Suppressor macrophage (primary cell): ENCODE data around the gene IKZF1.
"Not testable (repeated sequence)": the region's sequence is repeated elsewhere in the genome, so short reads cannot be mapped to it uniquely, and the experiment has no call there.

Experiments used
- DNase-seq, 4 experiments: peaks; one replicate each; pipeline ENCODE4 v3.0.0-alpha.2; 2020 to 2022

Gene IKZF1

DNA sequence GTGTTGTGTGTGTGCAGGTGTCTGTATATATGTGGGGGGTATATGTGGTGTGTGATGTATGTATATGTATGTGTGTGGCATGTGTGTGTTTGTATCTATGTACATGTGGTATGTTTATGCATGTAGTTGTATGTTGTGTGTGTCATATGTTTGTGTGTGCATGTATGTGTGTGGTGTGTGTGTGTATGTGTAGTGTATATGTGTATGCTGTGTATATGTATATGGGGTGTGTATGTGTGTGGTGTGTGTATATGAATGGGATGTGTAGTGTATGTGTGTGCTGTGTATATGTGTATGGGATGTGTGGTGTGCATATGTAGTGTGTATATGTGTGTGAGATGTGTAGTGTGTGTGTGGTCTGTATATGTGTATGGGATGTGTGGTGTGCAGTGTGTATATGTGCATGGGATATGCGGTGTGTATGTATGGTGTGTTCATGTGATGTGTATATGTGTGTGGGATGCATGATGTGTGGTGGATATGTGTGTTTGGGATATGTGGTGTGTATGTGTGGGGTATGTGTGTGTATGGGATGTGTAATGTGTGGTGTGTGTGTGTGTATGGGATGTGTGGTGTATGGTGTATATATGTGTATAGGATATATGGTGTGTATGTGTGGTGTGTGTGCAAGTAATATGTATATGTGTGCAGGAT is 30.0 kb downstream of the IKZF1 start:
- DNase-seq: no peak

DNA sequence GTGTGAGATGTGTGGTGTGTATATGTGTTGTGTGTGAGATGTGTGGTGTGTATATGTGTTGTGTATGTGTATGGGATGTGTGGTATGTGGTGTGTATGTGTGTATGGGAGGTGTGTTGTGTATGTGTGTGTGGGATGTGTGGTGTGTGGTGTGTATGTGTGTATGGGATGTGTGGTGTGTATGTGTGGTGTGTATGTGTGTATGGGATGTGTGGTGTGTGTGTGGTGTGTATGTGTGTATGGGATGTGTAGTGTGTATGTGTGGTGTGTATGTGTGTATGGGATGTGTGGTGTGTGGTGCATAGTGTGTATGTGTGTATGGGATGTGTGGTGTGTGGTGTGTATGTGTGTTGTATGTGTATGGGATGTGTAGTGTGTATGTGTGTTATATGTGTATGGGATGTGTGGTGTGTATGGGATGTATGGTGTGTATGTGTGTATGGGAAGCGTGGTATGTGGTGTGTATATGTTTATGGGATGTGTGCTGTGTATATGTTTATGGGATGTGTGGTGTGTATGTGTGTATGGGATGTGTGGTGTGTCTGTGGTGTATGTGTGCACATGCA is 30.8 kb downstream of the IKZF1 start:
- no peak for DNase-seq

GRCh38 chr7:50335795-50336754 is 31.6 kb downstream of the IKZF1 start:
- DNase-seq: peak; percentile 56 to 81 (median 78)

- no peak for DNase-seq
Observed at GRCh38 chr7:50336894-50337703, 32.6 kb downstream of the IKZF1 start.

DNA sequence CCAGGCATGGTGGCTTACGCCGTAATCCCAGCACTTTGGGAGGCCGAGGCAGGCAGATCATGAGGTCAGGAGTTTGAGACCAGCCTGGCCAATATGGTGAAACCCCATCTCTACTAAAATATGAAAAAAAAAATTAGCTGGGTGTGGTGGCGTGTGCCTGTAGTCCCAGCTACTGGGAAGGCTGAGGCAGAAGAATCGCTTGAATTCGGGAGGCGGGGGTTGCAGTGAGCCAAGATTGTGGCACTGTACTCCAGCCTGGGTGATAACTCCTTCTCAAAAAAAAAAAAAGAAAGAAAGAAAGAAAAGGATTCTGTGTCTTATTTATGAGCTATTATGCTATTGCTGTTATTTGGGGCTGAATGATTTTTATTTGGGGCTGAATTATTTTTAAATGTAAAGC is 35.0 kb downstream of the IKZF1 start:
- DNase-seq: not testable (repeated sequence)

- DNase-seq: peak in 1 of 4 experiments; percentile 10
Observed at GRCh38 chr7:50339990-50340500, 35.5 kb downstream of the IKZF1 start.

GRCh38 chr7:50341724-50342123 is 37.2 kb downstream of the IKZF1 start:
- DNase-seq: no peak

DNA sequence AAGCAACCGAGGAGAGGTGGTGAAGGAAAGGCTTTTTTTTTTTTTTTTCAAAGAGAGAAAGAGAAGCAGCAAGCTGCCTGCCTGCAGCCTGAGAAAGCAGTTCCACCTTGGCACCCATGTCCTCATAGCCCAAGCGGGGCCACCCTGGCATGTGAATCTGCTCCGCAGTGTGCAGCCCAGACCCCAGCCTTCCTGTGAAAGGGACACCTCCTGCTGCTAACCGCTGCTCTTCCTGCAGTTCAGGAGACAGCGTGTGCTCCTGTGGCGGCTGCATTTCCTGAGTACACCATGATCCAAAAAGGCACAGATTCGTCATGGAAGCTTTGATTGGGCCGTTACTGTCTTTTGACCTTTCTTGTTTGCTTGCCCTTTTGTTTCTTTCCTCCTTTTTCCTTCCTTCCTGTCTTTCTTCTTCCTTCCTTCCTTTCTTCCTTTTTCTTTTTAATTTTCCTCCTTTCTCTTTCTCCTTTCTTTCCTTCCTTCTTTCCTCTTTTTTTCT is 38.1 kb downstream of the IKZF1 start:
- peak in 2 of 4 experiments; percentile 29 to 49 for DNase-seq

DNA sequence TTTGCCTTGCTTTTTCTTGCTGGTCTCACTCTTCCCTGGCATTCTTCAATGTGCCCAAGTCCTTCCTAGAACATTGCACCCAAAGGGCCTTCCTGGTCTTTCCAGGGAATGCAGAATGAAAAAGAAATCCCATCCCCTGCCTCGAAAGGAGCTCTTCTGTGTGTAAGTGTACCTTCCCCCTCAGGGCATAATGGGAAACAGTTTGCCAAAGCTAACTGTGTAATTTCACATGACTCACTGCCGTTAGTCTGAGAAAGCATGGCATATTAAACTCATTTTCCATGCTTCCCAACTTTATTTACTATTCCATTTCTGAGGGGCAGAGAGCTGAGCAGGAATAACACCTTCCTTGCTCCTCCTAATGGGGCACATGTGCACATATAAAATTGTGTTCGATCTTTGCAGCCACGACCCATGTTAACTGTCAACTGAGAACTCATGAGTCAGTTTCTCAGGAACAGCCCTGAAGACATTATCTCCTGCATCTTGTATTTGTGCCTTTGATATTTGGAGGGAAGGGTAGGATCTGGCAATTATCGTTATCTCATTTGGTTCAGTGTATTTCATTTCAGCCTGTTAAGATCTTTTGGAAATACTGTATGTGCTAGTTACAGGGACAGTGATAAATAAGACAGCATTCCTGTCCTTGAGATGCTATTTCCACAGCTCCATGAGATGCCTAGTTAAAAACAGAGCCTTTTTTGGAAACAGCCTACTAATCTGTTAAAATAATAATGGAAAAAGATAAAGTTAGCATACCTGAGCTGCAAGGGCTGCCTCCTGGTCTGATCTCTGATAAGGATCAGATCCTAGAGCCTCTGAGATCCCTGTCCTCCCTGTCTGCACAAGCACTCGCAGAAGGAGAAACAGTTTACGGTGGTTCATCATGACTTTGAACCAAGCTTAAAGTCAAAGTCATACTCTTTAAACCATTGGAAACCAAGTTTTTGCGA is 42.3 kb downstream of the IKZF1 start:
- no peak for DNase-seq

DNA sequence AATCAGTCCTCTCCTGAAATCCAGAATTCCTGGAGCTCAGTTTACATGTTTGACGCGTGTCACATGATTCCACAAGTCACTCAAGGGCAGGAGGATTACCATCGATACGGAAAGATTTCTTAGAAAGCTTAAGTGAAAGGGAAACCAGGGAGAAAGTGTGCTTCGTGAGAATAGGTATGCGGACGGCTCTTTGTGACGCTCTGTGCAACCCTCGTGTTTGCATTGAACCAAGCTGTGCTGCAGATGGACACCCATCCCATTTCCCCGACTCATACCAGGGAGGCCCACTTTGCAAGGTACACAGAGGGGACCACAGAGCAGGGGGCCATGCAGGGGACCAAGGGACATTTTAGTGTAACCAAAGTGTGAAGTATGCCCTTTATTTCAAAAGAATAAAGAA is 43.2 kb downstream of the IKZF1 start:
- no peak for DNase-seq

DNA sequence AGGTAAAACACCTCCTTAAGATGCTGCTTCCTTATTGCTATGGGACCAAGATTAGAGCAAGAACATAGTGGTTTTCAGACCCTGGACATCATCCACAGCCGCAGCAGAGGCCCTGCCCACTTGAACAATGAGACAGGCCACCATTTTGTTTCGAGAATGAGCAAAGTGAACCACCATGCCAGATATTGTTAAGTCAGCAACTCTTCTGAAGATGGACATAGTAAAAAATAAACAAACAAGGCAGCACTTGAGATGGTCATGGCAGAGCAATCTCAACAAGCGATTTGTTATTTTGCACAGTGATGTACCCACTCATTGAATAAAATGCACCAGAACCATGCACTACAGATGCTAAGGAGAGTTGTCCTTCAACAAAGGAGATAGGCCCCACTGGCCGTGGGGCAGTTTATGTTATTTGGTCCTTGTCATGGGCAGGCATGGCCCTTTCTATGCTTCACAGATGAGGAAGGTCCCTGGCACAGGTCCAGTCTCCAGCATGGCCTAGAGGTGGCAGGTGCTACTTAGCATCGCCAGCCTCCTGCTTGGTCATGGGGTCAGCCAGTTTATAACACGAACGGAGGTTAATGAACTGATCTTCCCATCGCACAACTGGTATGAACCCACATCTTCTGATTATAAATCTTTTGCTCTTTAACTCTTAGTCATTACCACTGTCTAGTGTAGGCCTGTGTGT is 44.1 kb downstream of the IKZF1 start:
- no peak for DNase-seq

DNA sequence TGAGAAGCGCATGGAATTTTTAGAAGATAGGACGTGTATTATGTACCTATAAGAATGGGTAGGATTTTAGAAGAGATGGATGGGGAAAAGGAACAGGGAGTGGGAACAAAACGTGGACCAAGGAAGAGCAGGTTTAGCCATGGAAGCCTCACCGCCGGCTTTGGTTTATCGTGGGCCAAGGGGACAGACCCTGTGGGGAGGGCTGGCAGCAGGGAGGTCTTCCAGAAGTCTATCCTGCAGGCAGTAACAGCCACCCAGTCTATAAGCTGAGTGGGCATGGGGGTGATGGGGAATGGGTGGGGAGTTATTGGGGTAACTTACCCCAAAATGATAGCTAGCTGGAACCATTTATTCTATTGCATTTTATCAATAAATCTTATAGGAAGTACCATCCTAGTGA is 44.9 kb downstream of the IKZF1 start:
- DNase-seq: no peak

DNA sequence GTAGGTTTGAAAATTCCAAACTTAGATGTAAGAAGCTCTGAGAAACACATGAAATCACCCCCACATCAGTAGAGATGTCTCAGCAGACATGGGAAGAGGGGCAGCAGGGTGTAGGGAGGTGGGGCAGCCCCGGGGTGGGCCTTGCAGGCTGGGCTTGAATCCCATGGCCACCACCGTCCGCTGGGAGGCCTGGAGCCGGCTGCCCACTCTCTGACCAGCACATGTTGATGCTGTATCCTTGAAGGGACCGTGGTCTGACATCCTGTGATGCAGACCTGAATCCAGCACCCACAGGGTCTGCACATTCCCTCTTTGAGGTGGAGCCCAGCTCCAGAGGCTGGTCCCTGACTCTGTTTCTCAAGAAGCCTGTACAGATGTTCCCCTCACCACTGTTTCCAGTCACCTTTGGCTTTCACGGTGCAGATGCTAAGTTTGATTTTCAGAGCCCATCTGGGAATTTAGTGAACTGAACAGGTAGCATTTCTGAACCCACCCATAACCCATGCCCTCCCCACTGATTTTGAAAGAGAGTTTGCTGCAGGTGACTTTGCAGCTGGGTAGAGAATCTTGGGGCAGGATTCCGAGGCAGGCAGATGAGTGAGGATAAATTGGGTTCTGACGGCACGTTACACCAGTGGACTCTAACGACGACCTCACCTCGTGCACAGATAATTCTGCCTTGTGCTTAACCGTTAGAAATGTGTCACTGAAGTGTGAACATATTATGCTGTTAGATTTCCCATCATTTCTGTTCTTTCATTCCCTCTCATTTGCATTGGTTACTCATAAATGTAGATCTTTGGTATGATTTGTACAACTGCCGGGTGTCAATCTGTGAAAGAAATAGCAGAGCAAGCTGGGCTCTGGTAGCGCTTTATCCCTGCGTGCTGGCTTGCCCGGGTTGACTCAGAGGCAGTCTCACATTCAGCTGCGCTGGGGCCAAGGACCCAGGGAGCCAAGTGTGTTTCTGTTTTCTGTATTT is 45.7 kb downstream of the IKZF1 start:
- DNase-seq: peak in 1 of 4 experiments; percentile 54

DNA sequence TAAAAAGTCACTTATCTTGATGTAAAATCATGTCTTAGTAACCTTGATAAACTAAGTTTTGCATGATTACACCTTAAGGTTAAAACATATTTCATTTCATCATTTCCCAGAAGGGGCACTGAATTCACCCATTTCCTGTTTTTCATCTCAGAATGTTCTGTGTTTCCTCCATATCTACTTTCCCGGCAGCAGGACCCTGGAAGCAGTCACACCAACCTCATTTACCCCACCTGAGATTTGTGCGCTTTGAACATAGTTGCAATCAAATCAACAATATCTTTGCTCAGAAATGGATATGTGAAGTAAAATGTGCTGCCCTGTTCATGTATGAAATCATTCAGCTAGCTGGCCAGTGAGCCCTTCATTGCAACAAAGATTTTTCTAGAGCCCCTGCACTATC is 46.8 kb downstream of the IKZF1 start:
- no peak for DNase-seq

- peak in 2 of 4 experiments; percentile 58 to 69 for DNase-seq
Observed at GRCh38 chr7:50352282-50352681, 47.8 kb downstream of the IKZF1 start.

DNA sequence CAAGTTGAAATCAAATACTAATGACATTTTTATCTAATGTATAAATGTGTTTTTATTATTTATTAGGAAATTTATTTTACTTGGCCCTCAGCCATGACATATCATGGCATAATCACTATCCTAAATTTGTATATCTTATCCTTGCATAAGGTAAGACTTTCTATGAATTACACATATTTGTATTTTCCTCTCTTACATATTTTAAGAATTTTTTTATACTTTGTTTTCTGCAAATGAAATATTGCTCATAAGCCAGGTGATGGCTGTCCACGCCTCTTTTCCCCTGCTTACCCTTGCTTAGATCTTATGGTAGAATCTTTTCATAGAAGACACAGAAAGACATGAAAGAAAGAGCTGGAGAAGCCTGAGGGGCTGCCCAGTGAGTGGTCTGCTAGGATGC is 48.2 kb downstream of the IKZF1 start:
- no peak for DNase-seq

GRCh38 chr7:50353201-50353600 is 48.7 kb downstream of the IKZF1 start:
- no peak for DNase-seq

- no peak for DNase-seq
Observed at GRCh38 chr7:50353894-50354595, 49.5 kb downstream of the IKZF1 start.
